HepG2 (cell line): ENCODE results near the gene LILRB3.

Experiments used
- KDM5A ChIP-seq: fragments of 200-600 bp; sonication (generic); IDR thresholded peaks from 2 replicates; pipeline ENCODE4 v1.7.0; 2018; ENCODE audit warnings: antibody characterized with exemption, mild to moderate bottlenecking, low read length, borderline replicate concordance
- NONO ChIP-seq, 2 experiments: fragments of 450-650 bp in 1 of 2; sonication (generic) in 1 of 2; formaldehyde crosslinking in 1 of 2; IDR thresholded peaks in 1 of 2; conservative IDR thresholded peaks in 1 of 2; 2 replicates each; pipeline versions ENCODE4 v1.6.1 to v1.8.0; 2017 to 2022; ENCODE audit warnings: mild to moderate bottlenecking in 1 of 2, missing genetic modification reagents in 1 of 2, moderate library complexity in 1 of 2

DNA sequence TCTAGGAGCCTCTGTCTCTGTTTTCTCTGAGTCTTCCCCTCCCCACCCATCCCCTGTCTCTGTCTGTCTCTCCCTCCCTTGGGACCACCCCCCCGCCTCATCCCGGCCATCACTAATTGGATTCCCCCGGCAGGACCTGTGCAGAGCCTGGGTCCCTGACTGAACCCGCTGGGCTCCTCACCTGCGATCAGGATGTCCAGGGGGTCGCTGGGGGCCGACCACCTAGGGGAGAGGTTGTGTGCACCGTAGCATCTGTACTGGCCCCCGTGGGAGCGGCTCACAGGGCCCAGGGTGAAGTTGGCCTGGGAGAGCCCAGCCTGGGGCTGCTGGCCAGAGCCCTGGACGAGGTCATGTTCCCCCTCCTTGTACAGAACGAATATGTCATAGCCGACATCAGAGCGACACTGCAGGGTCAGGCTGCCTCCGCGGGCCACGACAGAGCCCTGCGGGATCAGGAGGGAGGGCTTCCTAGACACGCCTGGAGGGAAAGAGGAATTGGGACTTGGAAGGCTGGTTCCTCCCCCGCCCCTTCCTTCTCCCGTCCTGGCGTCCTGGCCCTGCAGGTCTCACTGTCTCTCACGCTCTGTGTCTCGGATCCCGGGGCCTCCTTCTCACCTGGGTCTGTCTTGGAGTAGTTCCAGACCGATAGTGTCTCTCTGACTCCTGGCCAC, 32.4 kb upstream of the LILRB3 start:
- TF ChIP-seq KDM5A (no peak), NONO (IDR thresholded peaks at IDR 0.05) (no peak), NONO (CRISPR knock-in tag; conservative IDR thresholded peaks at IDR 0.05) (no peak)
